ENCODE measurements around the gene SRGAP3.

- TF ChIP-seq CTCF (IDR thresholded peaks at IDR 0.05; ENCODE audit: low read depth, low read length) (no peak), EZH2phosphoT487 (IDR thresholded peaks at IDR 0.05; ENCODE audit: low read depth) (no peak)
These were observed 18.9 kb downstream of the SRGAP3 start for GRCh38 chr3:9230596-9230995.

Measured in OCI-LY3 (cell line).